Measurements from ENCODE around the gene IFT122.

Gene IFT122

GRCh38 chr3:129558081-129558771 lies 118.2 kb downstream of the IFT122 start:
- DNase-seq (ENCODE audit: low spot score) = no peak

GRCh38 chr3:129558772-129559564 lies 118.9 kb downstream of the IFT122 start:
- no peak for DNase-seq (ENCODE audit: low spot score)

DNA sequence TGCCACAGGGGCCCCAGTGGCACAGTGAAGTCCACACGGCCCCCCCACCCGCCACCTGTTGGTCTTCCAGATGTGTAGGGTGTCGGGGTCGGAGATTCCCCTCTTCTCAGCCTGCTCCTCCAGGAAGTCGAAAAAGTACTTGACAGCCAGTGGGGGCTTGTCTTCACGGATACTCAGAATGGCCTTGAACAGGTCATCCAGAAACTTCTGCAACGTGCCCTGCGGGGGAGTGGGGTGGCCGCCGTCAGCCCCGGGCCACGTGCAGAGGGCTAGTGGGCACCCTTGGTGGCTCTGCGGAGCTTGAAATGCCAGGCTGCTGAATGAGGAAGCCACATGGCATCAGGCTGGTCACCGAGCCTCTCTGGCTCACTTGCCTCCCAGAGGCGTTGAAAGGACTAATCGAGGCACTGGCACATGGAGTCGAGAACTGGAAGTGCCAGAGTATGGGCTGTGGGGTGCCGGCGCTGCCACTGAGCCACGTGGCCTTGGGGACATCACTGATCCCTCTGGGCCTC lies 119.6 kb downstream of the IFT122 start:
- DNase-seq (ENCODE audit: low spot score) = no peak

DNA sequence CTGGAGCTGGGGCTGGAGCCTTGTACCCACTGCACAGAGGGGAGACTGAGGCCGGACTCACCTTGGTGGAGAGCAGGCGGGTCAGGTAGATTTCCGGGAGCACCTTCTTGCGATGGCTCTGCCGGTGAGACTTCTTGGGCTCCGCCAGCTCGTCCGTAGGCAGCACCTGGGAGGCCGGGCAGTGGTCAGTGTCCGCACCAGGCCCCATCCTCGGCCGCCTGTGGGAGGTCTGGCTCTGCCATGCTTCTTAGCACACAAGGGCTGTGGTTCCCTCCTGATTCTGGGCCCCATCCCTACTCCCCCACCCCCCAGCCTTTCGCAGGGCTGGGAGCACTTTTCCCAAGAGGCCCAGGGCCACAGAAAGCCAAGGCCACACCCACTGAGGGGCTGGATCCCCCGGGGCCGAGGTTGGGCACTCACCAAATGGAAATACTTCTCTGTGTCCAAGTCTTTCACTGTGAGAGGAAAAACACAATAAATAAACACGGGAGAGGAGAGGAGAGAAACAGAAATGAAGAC lies 120.3 kb downstream of the IFT122 start:
- no peak for DNase-seq (ENCODE audit: low spot score)

DNA sequence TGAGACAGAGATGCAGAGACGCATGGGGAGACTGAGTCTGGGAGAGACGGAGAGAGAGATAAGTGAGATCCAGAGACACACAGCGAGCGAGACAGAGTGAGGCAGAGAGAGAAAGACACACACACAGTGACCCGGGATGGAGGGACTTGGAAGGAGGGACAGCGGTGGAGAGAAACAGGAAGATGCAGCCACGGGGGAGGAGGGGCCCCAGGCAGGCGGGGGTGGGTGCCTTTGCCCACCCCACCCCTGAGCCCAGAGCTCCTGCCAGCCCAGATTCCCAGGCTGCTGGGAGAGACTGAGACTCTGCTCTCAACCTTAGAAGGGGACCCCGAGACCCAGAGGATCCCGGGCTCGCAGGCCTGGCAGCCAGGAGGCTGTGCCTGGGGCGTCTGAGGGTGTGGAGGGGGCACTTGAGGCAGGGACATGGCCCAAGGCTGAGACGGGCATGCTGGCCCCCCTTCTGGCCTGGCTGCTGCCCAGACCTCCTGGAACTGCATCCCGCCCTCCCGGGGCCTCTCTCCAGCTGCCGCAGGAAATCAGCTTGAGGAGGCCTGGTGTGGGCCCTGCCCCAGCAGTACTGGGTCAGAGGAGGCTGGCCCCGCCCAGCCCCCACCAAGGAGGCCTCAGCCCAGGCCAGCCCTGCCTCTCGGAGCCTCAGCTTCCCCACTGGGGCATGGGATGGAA lies 121.0 kb downstream of the IFT122 start:
- no peak for DNase-seq (ENCODE audit: low spot score)

GRCh38 chr3:129561619-129562248 lies 121.7 kb downstream of the IFT122 start:
- no peak for DNase-seq (ENCODE audit: low spot score)

- DNase-seq (ENCODE audit: low spot score) = no peak
Measured at GRCh38 chr3:129562803-129563202, 122.8 kb downstream of the IFT122 start.

DNA sequence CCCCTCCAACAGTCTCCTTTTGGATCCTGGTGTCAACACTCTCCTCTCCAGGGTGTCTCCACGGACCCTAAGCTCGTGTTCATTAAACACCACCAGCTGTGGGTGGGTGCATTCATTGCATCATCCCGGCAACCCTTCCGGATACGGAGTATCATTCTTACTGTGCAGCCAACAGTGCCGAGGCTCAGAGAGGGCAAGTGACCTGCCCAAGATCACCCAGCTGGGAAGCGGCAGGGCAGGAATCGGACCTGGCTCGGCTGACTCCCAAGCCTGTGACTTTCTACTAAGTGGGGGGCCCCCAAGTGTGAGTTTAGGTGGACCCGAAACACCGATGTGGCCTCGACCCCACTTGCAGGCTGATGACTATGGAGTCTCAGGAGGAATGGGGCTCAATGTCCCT lies 123.3 kb downstream of the IFT122 start:
- no peak for DNase-seq (ENCODE audit: low spot score)

- DNase-seq (ENCODE audit: low spot score) = no peak
Measured at GRCh38 chr3:129563850-129564535, 124.0 kb downstream of the IFT122 start.

DNA sequence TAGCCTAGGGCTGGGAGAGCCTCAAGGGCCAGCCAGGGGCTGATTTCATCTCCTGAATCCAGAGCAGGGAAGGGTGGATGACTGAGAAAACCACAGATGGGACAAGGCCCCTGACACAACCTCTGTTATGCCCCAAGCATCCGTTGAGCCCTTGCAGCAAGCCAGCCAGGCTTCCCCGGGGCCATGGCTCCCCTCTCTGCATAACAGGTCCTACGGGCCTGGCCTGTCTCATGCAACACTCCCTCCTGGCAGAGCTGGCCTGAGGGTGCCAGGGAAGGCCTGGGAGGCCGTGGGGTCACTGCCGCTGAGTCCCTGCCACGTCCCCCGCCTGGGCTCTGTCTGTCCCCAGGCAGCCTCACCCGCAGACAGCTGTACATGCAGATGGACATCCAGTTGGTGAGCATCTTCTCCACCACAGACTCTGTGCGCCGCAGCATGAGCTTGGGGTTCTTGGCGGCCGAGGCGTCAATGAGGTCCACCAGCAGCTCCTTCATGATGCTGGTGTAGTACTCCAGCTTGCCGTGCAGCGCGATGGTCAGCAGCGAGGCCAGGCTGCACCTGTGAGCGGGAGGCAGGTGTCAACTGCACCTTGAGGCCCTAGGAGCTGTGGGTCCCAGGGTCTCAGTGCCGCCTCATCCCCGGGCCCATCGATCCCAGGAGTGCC lies 125.1 kb downstream of the IFT122 start:
- no peak for DNase-seq (ENCODE audit: low spot score)

GRCh38 chr3:129565902-129566301 lies 125.9 kb downstream of the IFT122 start:
- no peak for DNase-seq (ENCODE audit: low spot score)

DNA sequence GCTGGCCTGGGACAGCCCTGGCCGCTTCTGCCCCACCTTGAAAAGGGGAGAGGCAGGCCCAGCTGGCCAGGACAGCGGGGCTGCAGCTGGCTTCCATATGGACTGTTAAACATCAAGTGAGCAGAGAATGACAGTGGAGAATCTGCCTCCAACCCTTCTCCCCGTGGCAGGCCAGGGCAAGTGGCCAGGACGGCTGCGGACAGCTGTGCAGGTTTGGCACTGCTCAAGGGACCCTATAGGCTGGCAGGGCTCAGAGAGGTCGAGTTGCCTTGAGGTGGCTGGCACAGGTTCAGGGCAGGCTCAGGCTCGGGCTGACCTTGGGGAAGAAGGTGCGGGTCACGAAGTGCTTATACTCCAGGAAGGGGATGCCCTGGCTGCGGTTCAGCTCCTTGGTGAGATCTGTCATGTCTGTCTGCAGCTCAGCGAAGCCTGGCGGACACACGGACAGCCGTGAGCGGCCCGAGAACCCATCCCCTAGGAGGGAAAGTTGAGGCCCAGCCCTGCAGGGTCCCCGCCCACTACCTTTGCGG lies 127.2 kb downstream of the IFT122 start:
- no peak for DNase-seq (ENCODE audit: low spot score)

- no peak for DNase-seq (ENCODE audit: low spot score)
Measured at GRCh38 chr3:129567939-129568338, 127.9 kb downstream of the IFT122 start.

GRCh38 chr3:129569856-129570255 lies 129.8 kb downstream of the IFT122 start:
- DNase-seq (ENCODE audit: low spot score) = no peak

Measured in SW480 (cell line).